PC-3 (cell line): ENCODE data around the gene MMRN1.

ENCODE experiments used
- CTCF ChIP-seq: fragments of 300-600 bp; sonication (generic); conservative IDR thresholded peaks from 2 replicates; pipeline ENCODE4 v1.5.1; 2017; ENCODE audit warnings: antibody characterized with exemption, low read depth, mild to moderate bottlenecking, low read length
- EZH2 ChIP-seq: fragments of 300-600 bp; sonication (generic); IDR thresholded peaks from one replicate; pipeline ENCODE4 v1.6.1; 2017; ENCODE audit warnings: antibody characterized with exemption, mild to moderate bottlenecking, low read length; ENCODE audit not compliant: unreplicated experiment
- EZH2phosphoT487 ChIP-seq: fragments of 300-600 bp; sonication (generic); IDR thresholded peaks from 2 replicates; pipeline ENCODE4 v1.6.1; 2018; ENCODE audit warnings: mild to moderate bottlenecking, antibody characterized with exemption, low read length, borderline replicate concordance

- TF ChIP-seq EZH2phosphoT487 (no peak), EZH2 (no peak), CTCF (no peak)
Observed at GRCh38 chr4:89855236-89855635, 39.4 kb upstream of the MMRN1 start.
